ENCODE data around the gene GDPD3. TPM values are rescaled to one million over a fixed set of nuclear protein-coding genes. Genes with fewer than 3 reads are reported as not detected.

Gene GDPD3
- total and polyA plus RNA-seq, 9 of the 15 experiments (the other 6 are each of a cell fraction or from before 2014, with no cell fraction given), result 0.47 to 3.9 (median 1.1) TPM

GRCh38 chr16:30091474-30092372 lies 21.6 kb downstream of the GDPD3 start, which contains the start of gene TBX6 (continued):
- no peak for TF ChIP-seq PCBP2 (IDR thresholded peaks at IDR 0.05; ENCODE audit: low read depth, low read length, poor library complexity, severe bottlenecking)
- no peak for TF ChIP-seq ZNF347 (CRISPR knock-in tag; IDR thresholded peaks at IDR 0.05; ENCODE audit: low read depth)
- peak; percentile 52 for TF ChIP-seq ZFX (CRISPR knock-in tag; IDR thresholded peaks at IDR 0.05)
- TF ChIP-seq MYC (IDR thresholded peaks at IDR 0.05; ENCODE audit: low read depth, low read length), result peak; percentile 84
- no peak for TF ChIP-seq MYC (CRISPR knock-in tag; IDR thresholded peaks at IDR 0.05; ENCODE audit: borderline replicate concordance, low read depth)
- TF ChIP-seq CXXC5 (CRISPR knock-in tag; IDR thresholded peaks at IDR 0.05), result peak; percentile 89
- TF ChIP-seq ID3 (CRISPR knock-in tag; IDR thresholded peaks at IDR 0.05), result no peak
- no peak for TF ChIP-seq ID3 (tag; IDR thresholded peaks at IDR 0.05)
- TF ChIP-seq SAFB2 (IDR thresholded peaks at IDR 0.05; ENCODE audit: borderline replicate concordance, low read depth, low read length, severe bottlenecking), result no peak
- TF ChIP-seq ELF4 (CRISPR knock-in tag; IDR thresholded peaks at IDR 0.05), result no peak
- TF ChIP-seq KLF10 (CRISPR knock-in tag; IDR thresholded peaks at IDR 0.05), result no peak
- TF ChIP-seq PHB2 (IDR thresholded peaks at IDR 0.05; ENCODE audit: low read depth), result no peak
- TF ChIP-seq ZNF609 (CRISPR knock-in tag; IDR thresholded peaks at IDR 0.05; ENCODE audit: borderline replicate concordance), result no peak
- no peak for TF ChIP-seq PKNOX1 (IDR thresholded peaks at IDR 0.05)
- peak; percentile 18; the same call in 1 of the 2 replicates for TF ChIP-seq GTF2E2 (tag; IDR thresholded peaks at IDR 0.05)
- no peak for TF ChIP-seq CREB3 (tag; conservative IDR thresholded peaks at IDR 0.05; ENCODE audit: low read depth)
- no peak for TF ChIP-seq SMARCC2 (IDR thresholded peaks at IDR 0.05; ENCODE audit: low read depth)
- TF ChIP-seq CSDE1 (IDR thresholded peaks at IDR 0.05), result no peak
- peak; percentile 70 for TF ChIP-seq PHF21A (IDR thresholded peaks at IDR 0.05; ENCODE audit: borderline replicate concordance, low read depth)
- no peak for TF ChIP-seq DDX20 (tag; IDR thresholded peaks at IDR 0.05; ENCODE audit: low read depth)
- TF ChIP-seq BRD4 (IDR thresholded peaks at IDR 0.05), result no peak

Measured in K562 (cell line).